Activated T-helper 1 cell treated with anti-CD3 and anti-CD28 coated beads, Interleukin-12 subunit alpha, Interleukin-12 subunit beta, Interleukin-2, Interleukin-4 antibody, amounts not matched to agents 30 ng/mL and 10 ng/mL and 1 ng/mL, durations not matched to agents 14 hours and 24 hours and 36 hours (primary cell): ENCODE data around the gene ST8SIA1. TPM values are rescaled to one million over a fixed set of nuclear protein-coding genes. Genes with fewer than 3 reads are reported as not detected.

Experiments used
- DNase-seq: peaks from one replicate; pipeline ENCODE4 v3.0.0; 2021; ENCODE audit warnings: low spot score
- H3K27ac Mint-ChIP-seq: one replicate; pipeline ENCODE4 v1.8.0; 2021; ENCODE audit warnings: mild to moderate bottlenecking, mixed read lengths
- H3K27me3 Mint-ChIP-seq: one replicate; pipeline ENCODE4 v1.8.0; 2022; ENCODE audit warnings: mild to moderate bottlenecking, moderate library complexity, mixed read lengths; ENCODE audit not compliant: insufficient read depth
- H3K36me3 Mint-ChIP-seq: one replicate; pipeline ENCODE4 v1.8.0; 2021; ENCODE audit warnings: low read depth, mixed read lengths
- H3K4me1 Mint-ChIP-seq: one replicate; pipeline ENCODE4 v1.8.0; 2021; ENCODE audit warnings: low read depth, mixed read lengths
- H3K4me3 Mint-ChIP-seq: one replicate; pipeline ENCODE4 v1.8.0; 2021; ENCODE audit warnings: mild to moderate bottlenecking, moderate library complexity, mixed read lengths
- H3K9me3 Mint-ChIP-seq: one replicate; pipeline ENCODE4 v1.8.0; 2021; ENCODE audit warnings: mixed read lengths
- intact Hi-C: fragments of 100-400 bp; cut with micrococcal nuclease; formaldehyde crosslinking; loops from one replicate; pipeline ENCODE4 v1.15.1; 2024
- total RNA-seq: library from RNA; stranded (reverse); gene quantifications from 2 replicates; pipeline ENCODE4 v1.2.3, GENCODE V29; 2022

The ST8SIA1 gene
- total RNA-seq, 1 donor from 2014 or later, result 0.57 TPM

DNA sequence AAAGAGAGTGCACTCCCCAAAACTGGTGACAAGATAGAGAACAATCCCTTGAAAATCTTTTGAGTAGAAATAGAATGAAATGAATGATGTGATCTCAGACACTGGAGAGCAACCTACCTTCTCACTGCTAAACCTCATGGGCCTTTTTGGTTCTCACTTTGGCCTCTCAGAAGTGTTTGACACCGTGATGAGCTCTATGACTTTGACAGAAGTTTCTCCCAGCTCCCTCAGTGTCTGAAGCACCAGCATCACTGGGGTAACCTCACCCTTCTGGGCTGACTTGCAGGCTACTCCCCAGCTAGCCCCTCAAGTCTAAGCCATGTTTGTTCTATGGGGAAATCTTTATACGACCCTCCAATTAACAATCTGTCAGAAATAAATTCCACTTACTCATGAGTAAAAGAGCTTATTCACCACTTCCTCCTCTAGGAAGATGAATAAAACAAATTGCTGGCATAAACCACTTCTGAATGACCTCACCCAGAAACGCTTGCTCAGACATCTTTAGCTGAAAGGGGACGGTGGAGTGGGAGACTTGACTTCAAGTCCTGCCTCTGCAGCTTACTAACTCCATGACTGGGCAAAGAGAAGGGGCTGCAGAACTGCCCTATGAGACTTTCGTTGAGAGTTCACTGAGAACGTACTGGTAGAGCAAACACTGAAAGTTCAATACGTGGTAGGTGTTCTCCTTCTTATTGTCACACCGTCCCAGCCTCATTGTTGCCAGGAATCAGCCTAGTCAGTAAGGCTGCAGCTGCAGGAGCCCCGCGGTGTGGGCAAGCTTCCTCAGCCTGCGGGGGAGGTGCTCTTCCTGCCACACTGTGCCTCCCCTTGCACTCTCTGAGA lies 46.5 kb downstream of the ST8SIA1 start:
- no peak overlapping the region for H3K4me3 Mint-ChIP-seq
- peaks cover 3% of the 10 kb centered on the region for H3K27me3 Mint-ChIP-seq
- H3K9me3 Mint-ChIP-seq, result no peaks in the 10 kb centered on the region
- H3K4me1 Mint-ChIP-seq, result peaks cover 13% of the 10 kb centered on the region
- DNase-seq, result no peak
- H3K27ac Mint-ChIP-seq, result no peak overlapping the region
- no peaks in the 10 kb centered on the region for H3K36me3 Mint-ChIP-seq
- intact Hi-C loops, result no loop called here

DNA sequence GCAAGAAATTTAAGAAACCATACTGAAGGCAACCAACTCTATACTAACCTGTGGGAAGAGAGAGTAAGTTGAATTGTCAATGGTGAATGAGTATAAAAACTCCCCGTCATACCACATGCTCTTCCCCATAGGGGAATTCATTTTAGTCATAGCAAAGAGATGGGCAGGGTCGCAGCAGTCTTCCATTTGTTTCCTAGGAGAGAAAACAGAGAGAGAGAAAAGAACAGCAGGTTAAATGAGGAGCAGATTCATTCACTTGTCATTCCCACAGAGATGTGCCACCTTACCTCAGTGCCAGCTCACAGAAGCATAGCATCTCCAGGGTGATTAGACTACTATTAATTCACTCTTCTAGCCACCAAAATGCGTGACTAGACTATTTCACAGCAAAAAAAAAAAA lies 47.4 kb downstream of the ST8SIA1 start:
- Mint-ChIP-seq H3K9me3 (no peaks in the 10 kb centered on the region), H3K36me3 (no peaks in the 10 kb centered on the region), H3K4me1 (peaks cover 13% of the 10 kb centered on the region), H3K27ac (no peak overlapping the region), H3K4me3 (no peak overlapping the region), H3K27me3 (peaks cover 3% of the 10 kb centered on the region)
- intact Hi-C loops, result no loop called here
- no peak for DNase-seq

DNA sequence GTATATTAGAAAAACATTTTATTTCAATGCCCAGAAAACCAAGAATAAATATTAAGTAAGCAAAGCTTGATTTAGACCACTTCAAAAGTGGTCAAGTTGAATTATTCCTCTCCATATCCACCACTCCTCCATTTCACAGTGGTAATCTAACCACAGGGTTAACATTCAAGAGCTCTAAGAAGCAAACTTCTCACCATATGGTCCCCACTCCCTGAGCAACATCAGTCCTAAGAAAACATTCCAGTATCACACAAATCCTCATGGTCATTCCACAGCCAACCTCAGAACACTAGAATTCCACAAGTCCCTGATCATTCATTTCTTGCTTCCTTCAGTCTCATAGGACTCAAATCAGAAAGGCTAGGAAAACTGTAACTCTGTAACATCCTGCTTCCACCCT lies 47.9 kb downstream of the ST8SIA1 start:
- intact Hi-C loops, result no loop called here
- no peak overlapping the region for H3K4me3 Mint-ChIP-seq
- H3K4me1 Mint-ChIP-seq, result peaks cover 13% of the 10 kb centered on the region
- no peak overlapping the region for H3K27ac Mint-ChIP-seq
- peaks cover 3% of the 10 kb centered on the region for H3K27me3 Mint-ChIP-seq
- DNase-seq, result no peak
- no peaks in the 10 kb centered on the region for H3K9me3 Mint-ChIP-seq
- H3K36me3 Mint-ChIP-seq, result no peaks in the 10 kb centered on the region

GRCh38 chr12:22285846-22286245 lies 48.7 kb downstream of the ST8SIA1 start:
- H3K4me1 Mint-ChIP-seq, result peaks cover 13% of the 10 kb centered on the region
- no peak for DNase-seq
- no peak overlapping the region for H3K4me3 Mint-ChIP-seq
- H3K9me3 Mint-ChIP-seq, result no peaks in the 10 kb centered on the region
- intact Hi-C loops, result no loop called here
- H3K27ac Mint-ChIP-seq, result no peak overlapping the region
- peaks cover 5% of the 10 kb centered on the region for H3K27me3 Mint-ChIP-seq
- H3K36me3 Mint-ChIP-seq, result no peaks in the 10 kb centered on the region

- Mint-ChIP-seq H3K27me3 (peaks cover 6% of the 10 kb centered on the region), H3K9me3 (no peaks in the 10 kb centered on the region), H3K4me3 (no peak overlapping the region), H3K4me1 (peaks cover 13% of the 10 kb centered on the region), H3K27ac (no peak overlapping the region), H3K36me3 (no peaks in the 10 kb centered on the region)
- intact Hi-C loops, result no loop called here
- DNase-seq, result no peak
These were observed 49.6 kb downstream of the ST8SIA1 start for GRCh38 chr12:22284871-22285270.

- intact Hi-C loops, result no loop called here
- no peaks in the 10 kb centered on the region for H3K9me3 Mint-ChIP-seq
- H3K27me3 Mint-ChIP-seq, result peaks cover 6% of the 10 kb centered on the region
- H3K4me3 Mint-ChIP-seq, result no peak overlapping the region
- H3K27ac Mint-ChIP-seq, result no peak overlapping the region
- H3K4me1 Mint-ChIP-seq, result peaks cover 9% of the 10 kb centered on the region
- H3K36me3 Mint-ChIP-seq, result no peaks in the 10 kb centered on the region
- no peak for DNase-seq
These were observed 51.0 kb downstream of the ST8SIA1 start for GRCh38 chr12:22283508-22283907.

GRCh38 chr12:22283006-22283506 lies 51.5 kb downstream of the ST8SIA1 start:
- Mint-ChIP-seq H3K36me3 (no peaks in the 10 kb centered on the region), H3K27me3 (peaks cover 6% of the 10 kb centered on the region), H3K9me3 (no peaks in the 10 kb centered on the region), H3K27ac (no peak overlapping the region), H3K4me3 (no peak overlapping the region), H3K4me1 (peaks cover 4% of the 10 kb centered on the region)
- no peak for DNase-seq
- intact Hi-C loops, result no loop called here

DNA sequence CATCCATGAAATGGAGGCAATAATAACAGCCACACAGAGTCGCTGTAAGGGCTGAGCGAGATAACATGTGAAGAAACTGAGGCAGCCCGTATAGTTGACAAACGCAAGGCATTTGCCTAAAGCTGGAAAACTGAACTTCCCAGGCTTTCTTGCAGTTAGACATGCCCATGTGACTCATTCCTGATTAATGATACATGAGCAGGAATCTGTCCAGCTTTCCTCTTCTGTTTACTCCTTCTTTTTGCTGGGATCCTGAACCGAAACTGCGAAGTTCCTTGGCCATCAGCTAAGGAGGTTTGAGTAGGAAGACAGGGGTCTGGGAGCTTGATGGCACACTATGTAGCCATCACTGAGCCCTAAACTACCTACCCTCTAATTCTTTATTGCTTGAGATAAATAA lies 52.2 kb downstream of the ST8SIA1 start:
- DNase-seq, result no peak
- H3K4me1 Mint-ChIP-seq, result no peaks in the 10 kb centered on the region
- H3K9me3 Mint-ChIP-seq, result no peaks in the 10 kb centered on the region
- intact Hi-C loops, result no loop called here
- H3K27me3 Mint-ChIP-seq, result peaks cover 6% of the 10 kb centered on the region
- no peak overlapping the region for H3K4me3 Mint-ChIP-seq
- no peak overlapping the region for H3K27ac Mint-ChIP-seq
- no peaks in the 10 kb centered on the region for H3K36me3 Mint-ChIP-seq

- no peaks in the 10 kb centered on the region for H3K4me1 Mint-ChIP-seq
- no peaks in the 10 kb centered on the region for H3K9me3 Mint-ChIP-seq
- no peaks in the 10 kb centered on the region for H3K36me3 Mint-ChIP-seq
- H3K4me3 Mint-ChIP-seq, result no peak overlapping the region
- no peak for DNase-seq
- H3K27me3 Mint-ChIP-seq, result peaks cover 4% of the 10 kb centered on the region
- intact Hi-C loops, result no loop called here
- H3K27ac Mint-ChIP-seq, result no peak overlapping the region
These were observed 57.6 kb downstream of the ST8SIA1 start for GRCh38 chr12:22276867-22277266.

GRCh38 chr12:22276313-22276712 lies 58.2 kb downstream of the ST8SIA1 start:
- Mint-ChIP-seq H3K27ac (no peak overlapping the region), H3K4me1 (no peaks in the 10 kb centered on the region), H3K27me3 (peaks cover 4% of the 10 kb centered on the region), H3K9me3 (no peaks in the 10 kb centered on the region), H3K4me3 (no peak overlapping the region), H3K36me3 (no peaks in the 10 kb centered on the region)
- no peak for DNase-seq
- intact Hi-C loops, result no loop called here

GRCh38 chr12:22275843-22276242 lies 58.7 kb downstream of the ST8SIA1 start:
- Mint-ChIP-seq H3K27me3 (peaks cover 1% of the 10 kb centered on the region), H3K4me3 (no peak overlapping the region), H3K9me3 (no peaks in the 10 kb centered on the region), H3K4me1 (no peaks in the 10 kb centered on the region), H3K27ac (no peak overlapping the region), H3K36me3 (no peaks in the 10 kb centered on the region)
- no peak for DNase-seq
- intact Hi-C loops, result no loop called here

DNA sequence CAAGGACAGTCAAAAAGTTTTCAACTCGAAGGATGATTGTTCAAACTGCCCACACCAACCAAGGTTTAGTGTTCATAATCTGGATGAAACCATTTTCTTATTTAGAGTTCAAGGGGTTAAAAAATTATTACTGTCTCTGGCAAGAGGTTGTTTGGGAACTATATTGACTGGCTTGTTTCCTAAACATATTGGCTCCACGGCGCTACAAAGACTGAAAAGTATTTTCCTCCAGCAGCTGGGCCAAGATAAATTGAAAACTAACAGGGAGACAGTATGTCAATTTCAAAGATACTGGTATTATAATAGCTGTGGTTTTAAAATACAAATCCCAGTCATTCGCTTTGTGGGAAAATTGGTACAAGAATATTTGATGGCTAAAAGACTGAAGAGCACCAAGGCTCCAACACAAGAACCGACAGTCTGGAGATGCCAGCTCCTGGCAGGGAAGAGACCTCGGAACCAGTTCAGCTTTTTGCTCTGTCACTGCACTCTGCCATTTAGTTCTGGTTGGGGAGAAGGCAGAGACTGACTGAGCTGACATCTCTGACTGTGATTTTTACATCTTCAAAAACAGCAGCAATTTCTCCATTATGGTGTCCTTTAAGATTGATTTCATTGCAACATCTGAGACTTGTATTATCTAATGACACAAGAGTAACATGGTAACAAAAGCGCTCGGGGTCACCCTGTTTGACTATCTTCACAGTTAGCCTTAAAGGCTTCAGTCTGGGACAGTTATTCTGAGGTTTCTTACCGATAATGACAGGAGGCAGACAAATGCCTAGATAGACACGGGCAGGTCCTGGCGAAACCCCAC lies 62.0 kb downstream of the ST8SIA1 start:
- intact Hi-C loops, result no loop called here
- Mint-ChIP-seq H3K9me3 (no peaks in the 10 kb centered on the region), H3K27me3 (no peaks in the 10 kb centered on the region), H3K27ac (no peak overlapping the region), H3K36me3 (no peaks in the 10 kb centered on the region), H3K4me1 (no peaks in the 10 kb centered on the region), H3K4me3 (no peak overlapping the region)
- no peak for DNase-seq

DNA sequence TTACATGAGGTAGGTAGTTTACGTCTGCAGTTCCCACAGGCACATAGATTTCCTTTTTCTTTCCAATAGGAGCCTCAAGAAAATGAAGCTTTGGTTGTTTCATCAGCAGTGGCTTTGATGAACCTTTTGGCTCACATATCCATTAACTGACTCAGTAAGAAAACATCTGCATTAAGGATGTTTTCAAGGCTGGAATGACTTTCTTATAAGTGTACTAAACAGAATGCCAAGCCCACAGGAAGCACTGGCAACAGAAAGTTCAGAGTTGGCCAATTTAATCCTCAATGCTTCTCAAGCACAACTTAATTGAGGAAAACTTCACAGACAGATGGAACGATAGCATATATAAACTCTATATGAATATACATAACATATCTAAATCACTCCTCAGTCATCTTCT lies 63.5 kb downstream of the ST8SIA1 start:
- Mint-ChIP-seq H3K4me1 (no peaks in the 10 kb centered on the region), H3K36me3 (no peaks in the 10 kb centered on the region), H3K27ac (no peak overlapping the region), H3K4me3 (no peak overlapping the region), H3K9me3 (no peaks in the 10 kb centered on the region), H3K27me3 (no peaks in the 10 kb centered on the region)
- DNase-seq, result no peak
- intact Hi-C loops, result no loop called here
